K562 (cell line): ENCODE data around the gene TMEM86B. TPM values are rescaled to one million over a fixed set of nuclear protein-coding genes. Genes with fewer than 3 reads are reported as not detected.

Source experiments
- CEBPB ChIP-seq: fragments of 450-650 bp; IDR thresholded peaks from 2 replicates; pipeline ENCODE4 v1.6.1; 2016; ENCODE audit warnings: missing genetic modification characterization, missing compliant biosample characterization
- HBP1 ChIP-seq: fragments of 450-650 bp; formaldehyde crosslinking; IDR thresholded peaks from 2 replicates; pipeline ENCODE4 v1.4.0; 2022; ENCODE audit warnings: missing genetic modification characterization
- KAT7 ChIP-seq: sonication (generic); formaldehyde crosslinking; IDR thresholded peaks from 2 replicates; pipeline ENCODE4 v1.8.0; 2022; ENCODE audit warnings: missing genetic modification reagents, mild to moderate bottlenecking, borderline replicate concordance
- MAZ ChIP-seq, 2 experiments: fragments of 450-650 bp in 1 of 2; sonication (generic) in 1 of 2; formaldehyde crosslinking; IDR thresholded peaks in 1 of 2; conservative IDR thresholded peaks in 1 of 2; 2 replicates each; pipeline versions ENCODE4 v1.4.0 to v1.5.0; 2020; ENCODE audit warnings: mild to moderate bottlenecking in 1 of 2, missing genetic modification reagents in 1 of 2
- POLR3G ChIP-seq: IDR thresholded peaks from 2 replicates; pipeline ENCODE4 v1.6.1; 2011; ENCODE audit not compliant: insufficient read length, insufficient replicate concordance; ENCODE audit errors: extremely low read depth
- RAD51 ChIP-seq: fragments of 450-650 bp; IDR thresholded peaks from 2 replicates; pipeline ENCODE4 v1.7.1; 2016; ENCODE audit warnings: low read depth, mild to moderate bottlenecking, borderline replicate concordance
- ZBTB33 ChIP-seq: sonication (generic); formaldehyde crosslinking; IDR thresholded peaks from 2 replicates; pipeline ENCODE4 v1.8.1; 2023; ENCODE audit warnings: mild to moderate bottlenecking, missing genetic modification reagents
- ZNF232 ChIP-seq: sonication (generic); formaldehyde crosslinking; IDR thresholded peaks from 2 replicates; pipeline ENCODE4 v1.8.0; 2022; ENCODE audit warnings: mild to moderate bottlenecking, missing genetic modification reagents
- ZNF609 ChIP-seq: sonication (generic); formaldehyde crosslinking; IDR thresholded peaks from 2 replicates; pipeline ENCODE4 v1.8.1; 2023; ENCODE audit warnings: missing genetic modification reagents, mild to moderate bottlenecking, borderline replicate concordance
- polyA plus RNA-seq, 8 experiments: library from polyadenylated mRNA; depleted of rRNA in 4 of 8; stranded (reverse) in 5 of 8; unstranded in 3 of 8; fragments of >200 nt; fragmentation: Nextera tagmentation in 2 of 8; fragmentation: Illumina TruSeq in 1 of 8; extraction: Ambion mirVana in 2 of 8; extraction: Trizol in 1 of 8; gene quantifications; 2 replicates each; pipeline versions ENCODE4 v1.2.1 to v1.2.3, GENCODE V29; 2011 to 2014; ENCODE audit warnings: inconsistent platforms in 1 of 8, missing spikeins in 1 of 8
- total RNA-seq, 7 experiments: library from RNA; depleted of rRNA in 6 of 7; stranded (reverse); fragments of >200 nt in 6 of 7; fragmentation: Illumina TruSeq in 2 of 7; extraction: Trizol in 2 of 7; gene quantifications; 2 replicates each; pipeline versions ENCODE4 v1.2.1 to v1.2.3, GENCODE V29; 2011 to 2021; ENCODE audit warnings: low replicate concordance in 1 of 7
- TF ChIP-seq, protein P1 (sequence below): sonication (generic); formaldehyde crosslinking; IDR thresholded peaks from 2 replicates; pipeline ENCODE4 v1.8.1; 2023; ENCODE audit warnings: mild to moderate bottlenecking, missing genetic modification reagents
- TF ChIP-seq, protein P2 (sequence below): sonication (generic); formaldehyde crosslinking; IDR thresholded peaks from 2 replicates; pipeline ENCODE4 v1.8.1; 2023; ENCODE audit warnings: mild to moderate bottlenecking, missing genetic modification reagents
- TF ChIP-seq, protein P3 (sequence below), 2 experiments: fragments of 450-650 bp in 1 of 2; sonication (generic) in 1 of 2; formaldehyde crosslinking in 1 of 2; IDR thresholded peaks in 1 of 2; conservative IDR thresholded peaks in 1 of 2; 2 replicates each; pipeline versions ENCODE4 v1.6.1 to v1.8.1; 2016 to 2023; ENCODE audit warnings: mild to moderate bottlenecking in 2 of 2, moderate library complexity in 2 of 2, inconsistent platforms in 1 of 2, missing genetic modification reagents in 1 of 2

Gene TMEM86B
- total and polyA plus RNA-seq, 9 of the 15 experiments (the other 6 are each of a cell fraction or from before 2014, with no cell fraction given), result 0.28 to 7.9 (median 2.1) TPM

GRCh38 chr19:55258828-55259539, 30.4 kb upstream of the TMEM86B start, which contains the start of gene PPP6R1 (continued):
- TF ChIP-seq, protein P1, sequence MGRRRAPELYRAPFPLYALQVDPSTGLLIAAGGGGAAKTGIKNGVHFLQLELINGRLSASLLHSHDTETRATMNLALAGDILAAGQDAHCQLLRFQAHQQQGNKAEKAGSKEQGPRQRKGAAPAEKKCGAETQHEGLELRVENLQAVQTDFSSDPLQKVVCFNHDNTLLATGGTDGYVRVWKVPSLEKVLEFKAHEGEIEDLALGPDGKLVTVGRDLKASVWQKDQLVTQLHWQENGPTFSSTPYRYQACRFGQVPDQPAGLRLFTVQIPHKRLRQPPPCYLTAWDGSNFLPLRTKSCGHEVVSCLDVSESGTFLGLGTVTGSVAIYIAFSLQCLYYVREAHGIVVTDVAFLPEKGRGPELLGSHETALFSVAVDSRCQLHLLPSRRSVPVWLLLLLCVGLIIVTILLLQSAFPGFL (CRISPR knock-in tag), result no peak
- peak; percentile 40; the same call in 1 of the 2 replicates for TF ChIP-seq KAT7 (CRISPR knock-in tag)
- peak; percentile 86 to 92 for TF ChIP-seq MAZ (CRISPR knock-in tag; conservative IDR thresholded peaks at IDR 0.05 in 1 of 2, IDR thresholded peaks at IDR 0.05 in 1 of 2)
- TF ChIP-seq, protein P2, sequence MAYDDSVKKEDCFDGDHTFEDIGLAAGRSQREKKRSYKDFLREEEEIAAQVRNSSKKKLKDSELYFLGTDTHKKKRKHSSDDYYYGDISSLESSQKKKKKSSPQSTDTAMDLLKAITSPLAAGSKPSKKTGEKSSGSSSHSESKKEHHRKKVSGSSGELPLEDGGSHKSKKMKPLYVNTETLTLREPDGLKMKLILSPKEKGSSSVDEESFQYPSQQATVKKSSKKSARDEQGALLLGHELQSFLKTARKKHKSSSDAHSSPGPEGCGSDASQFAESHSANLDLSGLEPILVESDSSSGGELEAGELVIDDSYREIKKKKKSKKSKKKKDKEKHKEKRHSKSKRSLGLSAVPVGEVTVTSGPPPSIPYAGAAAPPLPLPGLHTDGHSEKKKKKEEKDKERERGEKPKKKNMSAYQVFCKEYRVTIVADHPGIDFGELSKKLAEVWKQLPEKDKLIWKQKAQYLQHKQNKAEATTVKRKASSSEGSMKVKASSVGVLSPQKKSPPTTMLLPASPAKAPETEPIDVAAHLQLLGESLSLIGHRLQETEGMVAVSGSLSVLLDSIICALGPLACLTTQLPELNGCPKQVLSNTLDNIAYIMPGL (CRISPR knock-in tag), result peak; percentile 38; the same call in 1 of the 2 replicates
- TF ChIP-seq, protein P3, sequence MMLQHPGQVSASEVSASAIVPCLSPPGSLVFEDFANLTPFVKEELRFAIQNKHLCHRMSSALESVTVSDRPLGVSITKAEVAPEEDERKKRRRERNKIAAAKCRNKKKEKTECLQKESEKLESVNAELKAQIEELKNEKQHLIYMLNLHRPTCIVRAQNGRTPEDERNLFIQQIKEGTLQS (IDR thresholded peaks at IDR 0.05), result peak; percentile 48; the same call in 1 of the 2 replicates
- TF ChIP-seq, protein P3 (CRISPR knock-in tag; conservative IDR thresholded peaks at IDR 0.05), result peak; percentile 90
- TF ChIP-seq ZNF609, result 0 out of 2 replicates have a peak, but pooled peaks have one; percentile 32
- TF ChIP-seq RAD51, result peak; percentile 51; the same call in 1 of the 2 replicates
- no peak for TF ChIP-seq POLR3G
- peak; percentile 94 for TF ChIP-seq ZBTB33 (CRISPR knock-in tag)
- TF ChIP-seq CEBPB (tag), result peak; percentile 96
- no peak for TF ChIP-seq ZNF232 (CRISPR knock-in tag)
- no peak for TF ChIP-seq HBP1
